Tibial artery (tissue), 4 donors: ENCODE measurements around the gene FMNL1.

Source experiments
- DNase-seq, 2 donors: peaks; one replicate each; pipeline ENCODE4 v3.0.0-alpha.2; 2019
- H3K27ac ChIP-seq, 2 donors: fragments of 200-600 bp; sonication (generic) in 1 of 2; 1 replicate in 1 of 2; 2 replicates in 1 of 2; pipeline ENCODE4 v1.5.1; 2018 to 2019; ENCODE audit warnings: mild to moderate bottlenecking in 1 of 2
- H3K27me3 ChIP-seq, 2 donors: fragments of 200-600 bp; sonication (generic) in 1 of 2; one replicate each; pipeline versions ENCODE4 v1.5.1 to v1.6.0; 2016 to 2019
- H3K36me3 ChIP-seq, 3 donors: fragments of 200-600 bp; sonication (generic) in 2 of 3; one replicate each; pipeline ENCODE4 v1.5.1; 2016 to 2019; ENCODE audit warnings: mild to moderate bottlenecking in 2 of 3
- H3K4me1 ChIP-seq, 4 donors: fragments of 200-600 bp; sonication (generic) in 2 of 4; 1 replicate in 3 of 4; 2 replicates in 1 of 4; pipeline ENCODE4 v1.5.1; 2016 to 2019
- H3K4me3 ChIP-seq, 2 donors: fragments of 200-600 bp; sonication (generic) in 1 of 2; 1 replicate in 1 of 2; 2 replicates in 1 of 2; pipeline ENCODE4 v1.5.1; 2018 to 2019; ENCODE audit warnings: mild to moderate bottlenecking in 2 of 2
- H3K9me3 ChIP-seq, 3 donors: fragments of 200-600 bp; sonication (generic) in 1 of 3; one replicate each; pipeline ENCODE4 v1.5.1; 2016 to 2019
- intact Hi-C: fragments of 100-400 bp; cut with DNase I; formaldehyde crosslinking; loops from one replicate; pipeline ENCODE4 v1.15.0; 2023; ENCODE audit warnings: low total_unique reads
- TF ChIP-seq, protein P1 (sequence below), 2 experiments: fragments of 200-600 bp in 1 of 2; fragments of 450-650 bp in 1 of 2; IDR thresholded peaks; one replicate each; pipeline ENCODE4 v1.5.1; 2017 to 2019; ENCODE audit warnings: antibody characterized with exemption in 2 of 2, mild to moderate bottlenecking in 1 of 2, moderate library complexity in 1 of 2

The FMNL1 gene

GRCh38 chr17:45177563-45177962 is 44.1 kb upstream of the FMNL1 start:
- intact Hi-C loops: no loop called here
- no peaks in the 10 kb centered on the region for H3K27me3 ChIP-seq
- no peak for DNase-seq
- H3K36me3 ChIP-seq: no peaks in the 10 kb centered on the region
- H3K27ac ChIP-seq: no peak overlapping the region
- TF ChIP-seq, protein P1, sequence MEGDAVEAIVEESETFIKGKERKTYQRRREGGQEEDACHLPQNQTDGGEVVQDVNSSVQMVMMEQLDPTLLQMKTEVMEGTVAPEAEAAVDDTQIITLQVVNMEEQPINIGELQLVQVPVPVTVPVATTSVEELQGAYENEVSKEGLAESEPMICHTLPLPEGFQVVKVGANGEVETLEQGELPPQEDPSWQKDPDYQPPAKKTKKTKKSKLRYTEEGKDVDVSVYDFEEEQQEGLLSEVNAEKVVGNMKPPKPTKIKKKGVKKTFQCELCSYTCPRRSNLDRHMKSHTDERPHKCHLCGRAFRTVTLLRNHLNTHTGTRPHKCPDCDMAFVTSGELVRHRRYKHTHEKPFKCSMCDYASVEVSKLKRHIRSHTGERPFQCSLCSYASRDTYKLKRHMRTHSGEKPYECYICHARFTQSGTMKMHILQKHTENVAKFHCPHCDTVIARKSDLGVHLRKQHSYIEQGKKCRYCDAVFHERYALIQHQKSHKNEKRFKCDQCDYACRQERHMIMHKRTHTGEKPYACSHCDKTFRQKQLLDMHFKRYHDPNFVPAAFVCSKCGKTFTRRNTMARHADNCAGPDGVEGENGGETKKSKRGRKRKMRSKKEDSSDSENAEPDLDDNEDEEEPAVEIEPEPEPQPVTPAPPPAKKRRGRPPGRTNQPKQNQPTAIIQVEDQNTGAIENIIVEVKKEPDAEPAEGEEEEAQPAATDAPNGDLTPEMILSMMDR (IDR thresholded peaks at IDR 0.05): no peak
- H3K4me3 ChIP-seq: no peak overlapping the region
- peaks cover 0 to 21% (median 13%) of the 10 kb centered on the region in 4 donors for H3K4me1 ChIP-seq
- no peaks in the 10 kb centered on the region for H3K9me3 ChIP-seq

DNA sequence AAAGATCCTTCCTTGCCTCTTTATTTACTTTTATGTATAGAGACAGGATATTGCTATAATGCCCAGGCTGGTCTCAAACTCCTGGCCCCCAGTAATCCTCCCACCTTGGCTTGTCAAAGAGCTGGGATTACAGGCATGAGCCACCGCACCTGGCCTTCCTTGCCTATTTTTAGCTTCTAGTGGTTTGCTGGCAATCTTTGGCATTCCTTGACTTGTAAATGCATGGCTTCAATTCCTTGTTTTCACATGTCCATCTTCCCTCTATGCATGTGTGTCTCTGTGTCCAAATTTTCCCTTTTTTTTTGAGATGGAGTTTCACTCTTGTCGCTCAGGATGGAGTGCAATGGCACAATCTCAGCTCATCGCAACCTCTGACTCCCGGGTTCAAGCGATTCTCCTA is 37.5 kb upstream of the FMNL1 start:
- H3K27me3 ChIP-seq: peaks cover 0 to 2% of the 10 kb centered on the region in 2 donors
- DNase-seq: no peak
- no peaks in the 10 kb centered on the region for H3K4me1 ChIP-seq
- H3K36me3 ChIP-seq: no peaks in the 10 kb centered on the region
- TF ChIP-seq, protein P1 (IDR thresholded peaks at IDR 0.05): no peak
- no peak overlapping the region for H3K4me3 ChIP-seq
- H3K27ac ChIP-seq: no peak overlapping the region
- intact Hi-C loops: no loop called here
- H3K9me3 ChIP-seq: no peaks in the 10 kb centered on the region

DNA sequence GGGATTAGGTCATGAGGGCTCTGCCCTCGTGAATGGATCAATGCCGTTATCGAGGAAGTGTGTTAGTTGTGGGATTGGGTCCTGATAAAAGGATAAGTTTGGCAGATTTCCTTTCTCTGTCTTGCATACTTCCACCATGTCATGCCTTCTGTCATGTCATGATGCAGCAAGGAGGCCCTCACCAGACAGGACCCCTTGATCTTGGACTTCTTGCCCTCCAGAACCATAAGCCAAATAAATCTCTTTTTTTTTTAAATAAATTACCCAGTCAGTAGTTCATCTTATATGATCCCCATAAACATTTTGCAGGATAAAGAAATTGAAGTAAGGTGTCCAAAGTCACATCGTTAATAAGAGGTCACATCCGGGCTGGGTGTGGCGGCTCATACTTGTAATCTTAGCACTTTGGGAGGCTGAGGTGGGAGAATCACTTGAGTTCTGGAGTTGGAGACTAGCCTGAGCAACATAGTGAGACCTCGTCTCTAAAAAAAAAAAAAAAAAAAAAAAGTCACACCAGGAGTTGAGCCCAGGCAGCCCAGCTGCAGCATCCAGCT is 34.8 kb upstream of the FMNL1 start:
- TF ChIP-seq, protein P1 (IDR thresholded peaks at IDR 0.05): no peak
- intact Hi-C loops: no loop called here
- Histone ChIP-seq H3K9me3 (no peaks in the 10 kb centered on the region), H3K27me3 (peaks cover 0 to 2% of the 10 kb centered on the region in 2 donors), H3K4me3 (no peak overlapping the region), H3K4me1 (no peaks in the 10 kb centered on the region), H3K27ac (no peak overlapping the region), H3K36me3 (no peaks in the 10 kb centered on the region)
- no peak for DNase-seq

DNA sequence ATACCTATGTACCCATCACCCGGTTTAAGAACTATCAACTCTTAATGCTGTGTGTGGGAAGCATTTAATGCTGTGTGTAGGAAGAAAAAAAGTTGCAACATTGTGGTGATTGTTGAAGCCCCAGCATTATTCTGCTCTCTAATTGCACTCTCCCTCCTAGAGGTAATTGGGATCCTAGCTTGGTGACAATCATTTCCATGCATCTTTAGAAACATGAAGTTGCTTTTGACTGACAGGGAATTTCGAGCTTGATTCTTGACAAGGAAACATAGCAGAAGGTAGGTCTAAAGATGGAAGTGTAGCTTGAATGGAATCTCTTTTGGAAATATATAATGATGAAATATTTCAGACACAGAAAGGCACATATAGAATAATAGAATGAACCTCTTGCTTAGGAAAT is 32.7 kb upstream of the FMNL1 start:
- Histone ChIP-seq H3K4me1 (no peaks in the 10 kb centered on the region), H3K36me3 (no peaks in the 10 kb centered on the region), H3K27me3 (peaks cover 0 to 2% of the 10 kb centered on the region in 2 donors), H3K27ac (no peak overlapping the region), H3K9me3 (no peaks in the 10 kb centered on the region), H3K4me3 (no peak overlapping the region)
- no peak for DNase-seq
- intact Hi-C loops: no loop called here
- TF ChIP-seq, protein P1 (IDR thresholded peaks at IDR 0.05): no peak

GRCh38 chr17:45190503-45191255 is 31.0 kb upstream of the FMNL1 start:
- Histone ChIP-seq H3K27ac (no peak overlapping the region), H3K4me1 (no peaks in the 10 kb centered on the region)
- intact Hi-C loops: loop anchor here (10.0 kb wide), 1 partner anchor 266 kb away; no protein-coding TSS in a partner anchor

More at GRCh38 chr17:45190503-45191255, 31.0 kb upstream of the FMNL1 start:
- no peak for DNase-seq
- no peak overlapping the region for H3K4me3 ChIP-seq
- H3K9me3 ChIP-seq: no peaks in the 10 kb centered on the region
- TF ChIP-seq, protein P1 (IDR thresholded peaks at IDR 0.05): no peak
- no peaks in the 10 kb centered on the region for H3K36me3 ChIP-seq
- peaks cover 0 to 2% of the 10 kb centered on the region in 2 donors for H3K27me3 ChIP-seq
